GM10266 (cell line): ENCODE measurements around the gene PRRT1B.

Experiments used
- DNase-seq: peaks from one replicate; pipeline ENCODE4 v3.0.0; 2012; ENCODE audit errors: extremely low spot score
- TF ChIP-seq, protein P1 (sequence below): IDR thresholded peaks from 2 replicates; pipeline ENCODE4 v1.5.1; 2012; ENCODE audit warnings: mild to moderate bottlenecking, low read depth; ENCODE audit not compliant: control insufficient read depth, insufficient read depth; ENCODE audit errors: missing control alignments

Gene PRRT1B

DNA sequence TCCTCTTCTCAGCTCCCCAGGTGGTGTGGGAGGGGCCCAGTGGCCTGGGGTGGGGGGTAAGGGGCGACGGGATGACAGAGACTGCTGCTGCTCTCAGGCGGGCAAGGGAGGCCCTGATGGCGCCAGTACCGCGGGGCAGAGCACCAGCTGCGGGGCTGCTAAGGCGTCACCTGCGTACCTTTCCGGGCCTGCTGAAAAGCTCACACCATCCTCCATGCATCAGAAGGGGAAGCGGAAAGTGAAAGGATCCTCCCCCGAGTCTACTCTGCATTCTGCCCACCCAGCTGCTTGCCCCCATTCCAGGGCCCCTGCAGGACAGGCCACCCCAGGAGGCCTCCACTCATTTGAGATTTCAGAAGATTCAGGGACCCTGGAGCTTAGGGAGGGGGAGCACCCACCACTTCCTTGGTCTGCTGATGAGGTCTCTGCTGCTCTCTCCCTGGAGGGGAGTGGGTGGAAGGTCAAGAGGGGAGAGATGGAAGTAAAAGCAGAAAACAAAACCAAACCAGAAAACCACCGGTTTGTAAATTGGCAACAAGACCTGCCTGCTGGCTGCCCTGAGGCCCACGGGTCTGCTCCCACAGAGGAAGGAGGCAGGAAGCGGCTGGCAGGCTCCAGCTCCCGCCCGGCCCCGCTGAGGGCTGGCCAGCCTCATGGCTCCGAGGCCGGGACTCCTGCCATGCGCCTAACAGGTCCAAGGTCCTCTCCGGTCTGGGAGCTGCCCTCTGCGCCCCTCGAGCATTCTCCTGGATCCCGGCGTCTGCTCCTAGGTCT is 33.6 kb downstream of the PRRT1B start:
- TF ChIP-seq, protein P1, sequence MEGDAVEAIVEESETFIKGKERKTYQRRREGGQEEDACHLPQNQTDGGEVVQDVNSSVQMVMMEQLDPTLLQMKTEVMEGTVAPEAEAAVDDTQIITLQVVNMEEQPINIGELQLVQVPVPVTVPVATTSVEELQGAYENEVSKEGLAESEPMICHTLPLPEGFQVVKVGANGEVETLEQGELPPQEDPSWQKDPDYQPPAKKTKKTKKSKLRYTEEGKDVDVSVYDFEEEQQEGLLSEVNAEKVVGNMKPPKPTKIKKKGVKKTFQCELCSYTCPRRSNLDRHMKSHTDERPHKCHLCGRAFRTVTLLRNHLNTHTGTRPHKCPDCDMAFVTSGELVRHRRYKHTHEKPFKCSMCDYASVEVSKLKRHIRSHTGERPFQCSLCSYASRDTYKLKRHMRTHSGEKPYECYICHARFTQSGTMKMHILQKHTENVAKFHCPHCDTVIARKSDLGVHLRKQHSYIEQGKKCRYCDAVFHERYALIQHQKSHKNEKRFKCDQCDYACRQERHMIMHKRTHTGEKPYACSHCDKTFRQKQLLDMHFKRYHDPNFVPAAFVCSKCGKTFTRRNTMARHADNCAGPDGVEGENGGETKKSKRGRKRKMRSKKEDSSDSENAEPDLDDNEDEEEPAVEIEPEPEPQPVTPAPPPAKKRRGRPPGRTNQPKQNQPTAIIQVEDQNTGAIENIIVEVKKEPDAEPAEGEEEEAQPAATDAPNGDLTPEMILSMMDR = no peak
- peak; percentile 71 for DNase-seq

GRCh38 chr9:131579789-131580211 is 34.5 kb downstream of the PRRT1B start:
- TF ChIP-seq, protein P1 = no peak
- DNase-seq = no peak

DNA sequence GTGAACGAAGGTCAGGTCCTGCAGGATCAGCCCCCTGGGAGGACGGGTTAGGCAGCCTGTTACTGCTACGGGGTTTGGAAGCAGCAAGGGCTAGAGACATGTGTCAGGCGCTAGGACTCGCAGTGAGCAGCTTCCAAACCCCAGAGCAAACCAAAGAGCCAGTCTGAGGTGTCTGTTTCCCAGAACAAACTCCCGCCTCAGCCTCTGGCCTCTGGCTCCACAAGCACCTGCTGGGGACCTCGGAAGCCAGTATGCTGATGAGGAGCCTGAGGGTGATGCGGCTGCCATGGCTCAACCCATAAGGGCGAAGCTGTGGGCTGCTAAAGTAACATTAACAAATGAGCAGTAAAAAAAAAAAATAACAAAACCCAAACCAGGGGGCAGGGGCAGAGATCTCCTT is 35.0 kb downstream of the PRRT1B start:
- TF ChIP-seq, protein P1 = no peak
- DNase-seq = no peak

GRCh38 chr9:131582056-131582455 is 36.7 kb downstream of the PRRT1B start:
- TF ChIP-seq, protein P1 = no peak

GRCh38 chr9:131582466-131583336 is 37.4 kb downstream of the PRRT1B start:
- DNase-seq = no peak
- TF ChIP-seq, protein P1 = no peak

More at GRCh38 chr9:131582056-131582455, 36.7 kb downstream of the PRRT1B start:
- no peak for DNase-seq

- TF ChIP-seq, protein P1 = no peak
- DNase-seq = no peak
Measured at GRCh38 chr9:131583337-131583645, 38.0 kb downstream of the PRRT1B start.

- no peak for DNase-seq
- TF ChIP-seq, protein P1 = no peak
Measured at GRCh38 chr9:131583836-131584555, 38.7 kb downstream of the PRRT1B start.
